ENCODE measurements around the gene RCVRN.

RCVRN gene

DNA sequence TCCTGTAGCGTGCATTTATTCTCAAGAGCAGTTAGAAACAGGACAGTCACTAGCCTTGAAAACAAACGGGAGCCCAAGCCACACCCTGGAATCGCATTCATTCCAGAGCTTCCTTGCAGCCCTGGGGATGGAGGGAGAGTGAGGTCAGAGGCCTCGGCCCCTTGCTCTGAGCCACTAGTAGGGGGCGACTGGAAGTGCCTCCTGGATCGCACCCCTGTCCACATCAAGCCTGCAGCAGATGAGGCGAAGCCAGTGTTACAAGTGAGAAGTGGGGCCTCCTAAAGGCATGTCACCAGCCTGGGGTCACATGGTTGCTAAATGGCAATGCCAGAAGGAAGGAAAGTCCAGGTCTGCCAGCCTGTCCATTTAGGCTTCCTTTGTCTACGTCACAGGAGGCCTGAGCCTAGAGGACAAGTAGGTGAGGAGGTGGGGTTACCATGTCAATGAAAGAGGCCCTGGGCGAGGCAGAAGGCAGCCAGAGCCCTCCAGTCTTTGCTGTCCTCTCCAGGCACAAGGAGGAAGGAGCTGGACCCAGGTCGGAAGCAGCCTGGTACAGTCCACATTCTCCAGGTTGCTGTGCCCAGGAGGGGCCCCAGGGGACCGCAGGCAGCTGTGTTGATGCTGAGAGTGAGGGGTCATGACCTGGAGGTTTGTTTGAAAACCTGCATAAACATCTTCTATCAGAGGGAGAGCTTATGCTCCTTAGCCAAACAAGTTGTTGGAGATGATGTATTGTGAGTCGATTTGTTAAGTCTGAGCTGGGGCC is 3.0 kb upstream of the RCVRN start:
- no peaks in the 10 kb centered on the region for H3K36me3 ChIP-seq (ENCODE audit: low read depth)
- no peak overlapping the region for H3K27ac ChIP-seq (ENCODE audit: poor library complexity, severe bottlenecking)
- no peak overlapping the region for H3K4me3 ChIP-seq (ENCODE audit: severe bottlenecking)
- no peaks in the 10 kb centered on the region for H3K27me3 ChIP-seq (ENCODE audit: insufficient read depth, poor library complexity, severe bottlenecking)
- H3K4me1 ChIP-seq (ENCODE audit: insufficient read depth, poor library complexity, severe bottlenecking) = no peaks in the 10 kb centered on the region
- DNase-seq (ENCODE audit: low spot score) = no peak
- H3K9me3 ChIP-seq (ENCODE audit: severe bottlenecking) = no peaks in the 10 kb centered on the region
- TF ChIP-seq, protein P1, sequence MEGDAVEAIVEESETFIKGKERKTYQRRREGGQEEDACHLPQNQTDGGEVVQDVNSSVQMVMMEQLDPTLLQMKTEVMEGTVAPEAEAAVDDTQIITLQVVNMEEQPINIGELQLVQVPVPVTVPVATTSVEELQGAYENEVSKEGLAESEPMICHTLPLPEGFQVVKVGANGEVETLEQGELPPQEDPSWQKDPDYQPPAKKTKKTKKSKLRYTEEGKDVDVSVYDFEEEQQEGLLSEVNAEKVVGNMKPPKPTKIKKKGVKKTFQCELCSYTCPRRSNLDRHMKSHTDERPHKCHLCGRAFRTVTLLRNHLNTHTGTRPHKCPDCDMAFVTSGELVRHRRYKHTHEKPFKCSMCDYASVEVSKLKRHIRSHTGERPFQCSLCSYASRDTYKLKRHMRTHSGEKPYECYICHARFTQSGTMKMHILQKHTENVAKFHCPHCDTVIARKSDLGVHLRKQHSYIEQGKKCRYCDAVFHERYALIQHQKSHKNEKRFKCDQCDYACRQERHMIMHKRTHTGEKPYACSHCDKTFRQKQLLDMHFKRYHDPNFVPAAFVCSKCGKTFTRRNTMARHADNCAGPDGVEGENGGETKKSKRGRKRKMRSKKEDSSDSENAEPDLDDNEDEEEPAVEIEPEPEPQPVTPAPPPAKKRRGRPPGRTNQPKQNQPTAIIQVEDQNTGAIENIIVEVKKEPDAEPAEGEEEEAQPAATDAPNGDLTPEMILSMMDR (IDR thresholded peaks at IDR 0.05; ENCODE audit: poor library complexity, severe bottlenecking) = no peak
- ATAC-seq (ENCODE audit: low read depth) = no peak

DNA sequence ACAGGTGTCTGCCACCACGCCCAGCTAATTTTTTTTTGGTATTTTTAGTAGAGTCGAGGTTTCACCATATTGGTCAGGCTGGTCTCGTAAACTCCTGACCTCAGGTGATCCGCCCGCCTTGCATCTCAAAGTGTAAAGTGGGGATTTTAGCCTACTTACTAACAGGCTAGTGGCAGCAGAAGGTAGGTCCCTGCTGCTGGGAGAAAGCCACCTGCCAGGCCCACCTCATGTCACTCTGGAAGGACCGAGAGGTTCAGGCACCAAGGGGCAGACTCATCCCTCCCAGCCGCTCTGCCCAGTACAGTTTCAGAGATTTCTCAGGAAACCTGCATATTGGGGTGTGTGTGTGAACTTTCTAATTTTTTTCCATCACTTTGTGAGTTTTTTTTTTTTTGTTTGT is 2.1 kb upstream of the RCVRN start:
- H3K4me1 ChIP-seq (ENCODE audit: insufficient read depth, poor library complexity, severe bottlenecking) = no peaks in the 10 kb centered on the region
- H3K27me3 ChIP-seq (ENCODE audit: insufficient read depth, poor library complexity, severe bottlenecking) = no peaks in the 10 kb centered on the region
- no peaks in the 10 kb centered on the region for H3K9me3 ChIP-seq (ENCODE audit: severe bottlenecking)
- TF ChIP-seq, protein P1 (IDR thresholded peaks at IDR 0.05; ENCODE audit: poor library complexity, severe bottlenecking) = no peak
- no peak for DNase-seq (ENCODE audit: low spot score)
- H3K36me3 ChIP-seq (ENCODE audit: low read depth) = no peaks in the 10 kb centered on the region
- H3K4me3 ChIP-seq (ENCODE audit: severe bottlenecking) = no peak overlapping the region
- no peak for ATAC-seq (ENCODE audit: low read depth)
- no peak overlapping the region for H3K27ac ChIP-seq (ENCODE audit: poor library complexity, severe bottlenecking)

DNA sequence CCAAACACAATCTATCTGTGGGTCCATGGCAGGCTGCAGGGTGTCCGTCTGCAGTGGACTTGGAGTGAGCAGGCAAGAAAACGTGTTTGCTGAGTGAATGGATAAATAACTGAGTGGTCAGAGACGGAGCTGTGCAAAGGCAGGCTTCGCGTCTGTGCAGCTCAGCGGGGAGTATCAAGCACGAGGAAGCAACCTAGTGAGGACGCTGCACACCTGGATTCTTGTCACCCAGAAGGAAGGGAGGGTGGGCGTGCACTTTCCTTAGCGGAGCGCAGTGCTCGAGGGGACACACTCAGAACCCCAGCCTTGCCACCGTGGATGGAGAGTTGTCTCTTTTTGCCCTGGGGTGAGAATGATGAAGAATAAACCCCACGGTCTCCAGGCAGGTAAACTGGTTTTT is 1.5 kb upstream of the RCVRN start:
- Histone ChIP-seq H3K4me1 (ENCODE audit: insufficient read depth, poor library complexity, severe bottlenecking) (no peaks in the 10 kb centered on the region), H3K27ac (ENCODE audit: poor library complexity, severe bottlenecking) (no peak overlapping the region), H3K27me3 (ENCODE audit: insufficient read depth, poor library complexity, severe bottlenecking) (no peaks in the 10 kb centered on the region), H3K4me3 (ENCODE audit: severe bottlenecking) (no peak overlapping the region), H3K9me3 (ENCODE audit: severe bottlenecking) (no peaks in the 10 kb centered on the region), H3K36me3 (ENCODE audit: low read depth) (no peaks in the 10 kb centered on the region)
- ATAC-seq (ENCODE audit: low read depth) (no peak), DNase-seq (ENCODE audit: low spot score) (no peak)
- TF ChIP-seq, protein P1 (IDR thresholded peaks at IDR 0.05; ENCODE audit: poor library complexity, severe bottlenecking) = no peak

DNA sequence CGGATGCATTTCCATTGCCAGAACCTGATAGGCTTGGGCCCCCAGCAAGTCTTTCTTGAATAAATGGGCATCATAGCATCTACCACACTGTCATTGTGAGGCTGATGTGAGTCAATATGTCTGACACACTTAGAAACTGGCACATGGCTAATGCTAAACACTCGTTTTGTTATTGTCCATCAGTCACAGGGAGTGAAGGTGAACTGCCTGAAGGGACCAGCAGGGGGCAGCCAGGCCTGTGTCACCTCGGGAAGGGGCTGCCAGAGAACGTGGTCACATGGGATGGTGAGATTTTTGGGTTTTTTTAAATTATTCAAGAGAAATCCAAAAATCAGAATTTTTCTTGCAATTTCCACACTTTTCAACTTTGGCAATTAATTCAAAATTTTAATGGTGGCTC is 831 bp upstream of the RCVRN start:
- Histone ChIP-seq H3K4me1 (ENCODE audit: insufficient read depth, poor library complexity, severe bottlenecking) (peaks cover 1% of the 10 kb centered on the region), H3K27me3 (ENCODE audit: insufficient read depth, poor library complexity, severe bottlenecking) (no peaks in the 10 kb centered on the region), H3K9me3 (ENCODE audit: severe bottlenecking) (no peaks in the 10 kb centered on the region), H3K36me3 (ENCODE audit: low read depth) (no peaks in the 10 kb centered on the region), H3K4me3 (ENCODE audit: severe bottlenecking) (no peak overlapping the region), H3K27ac (ENCODE audit: poor library complexity, severe bottlenecking) (no peak overlapping the region)
- ATAC-seq (ENCODE audit: low read depth) = no peak
- no peak for DNase-seq (ENCODE audit: low spot score)
- TF ChIP-seq, protein P1 (IDR thresholded peaks at IDR 0.05; ENCODE audit: poor library complexity, severe bottlenecking) = peak; percentile 23

All from RWPE2 (cell line).